Transverse colon (tissue), 4 donors: ENCODE results near the gene NBAS.

Experiments used
- EP300 ChIP-seq: sonication (generic); formaldehyde crosslinking; IDR thresholded peaks from one replicate; pipeline ENCODE4 v1.6.1; 2017; ENCODE audit warnings: antibody characterized with exemption, low read depth
- POLR2A ChIP-seq: fragments of 450-650 bp; IDR thresholded peaks from one replicate; pipeline ENCODE4 v1.6.1; 2016; ENCODE audit warnings: antibody characterized with exemption, mild to moderate bottlenecking, moderate library complexity
- POLR2AphosphoS5 ChIP-seq, 3 donors: sonication (generic); formaldehyde crosslinking; IDR thresholded peaks; one replicate each; pipeline ENCODE4 v1.6.1; 2016; ENCODE audit warnings: antibody characterized with exemption in 3 of 3
- TF ChIP-seq, protein P1 (sequence below), 5 experiments: fragments of 200-600 bp in 3 of 5; fragments of 450-650 bp in 2 of 5; sonication (generic) in 3 of 5; IDR thresholded peaks; 1 replicate in 2 of 5; 2 replicates in 3 of 5; pipeline ENCODE4 v1.5.1; 2016 to 2017; ENCODE audit warnings: antibody characterized with exemption in 5 of 5, inconsistent platforms in 3 of 5, mild to moderate bottlenecking in 2 of 5, moderate library complexity in 1 of 5

GRCh38 chr2:15595936-15596335 is 34.8 kb upstream of the NBAS start:
- TF ChIP-seq, protein P1, sequence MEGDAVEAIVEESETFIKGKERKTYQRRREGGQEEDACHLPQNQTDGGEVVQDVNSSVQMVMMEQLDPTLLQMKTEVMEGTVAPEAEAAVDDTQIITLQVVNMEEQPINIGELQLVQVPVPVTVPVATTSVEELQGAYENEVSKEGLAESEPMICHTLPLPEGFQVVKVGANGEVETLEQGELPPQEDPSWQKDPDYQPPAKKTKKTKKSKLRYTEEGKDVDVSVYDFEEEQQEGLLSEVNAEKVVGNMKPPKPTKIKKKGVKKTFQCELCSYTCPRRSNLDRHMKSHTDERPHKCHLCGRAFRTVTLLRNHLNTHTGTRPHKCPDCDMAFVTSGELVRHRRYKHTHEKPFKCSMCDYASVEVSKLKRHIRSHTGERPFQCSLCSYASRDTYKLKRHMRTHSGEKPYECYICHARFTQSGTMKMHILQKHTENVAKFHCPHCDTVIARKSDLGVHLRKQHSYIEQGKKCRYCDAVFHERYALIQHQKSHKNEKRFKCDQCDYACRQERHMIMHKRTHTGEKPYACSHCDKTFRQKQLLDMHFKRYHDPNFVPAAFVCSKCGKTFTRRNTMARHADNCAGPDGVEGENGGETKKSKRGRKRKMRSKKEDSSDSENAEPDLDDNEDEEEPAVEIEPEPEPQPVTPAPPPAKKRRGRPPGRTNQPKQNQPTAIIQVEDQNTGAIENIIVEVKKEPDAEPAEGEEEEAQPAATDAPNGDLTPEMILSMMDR (IDR thresholded peaks at IDR 0.05), result no peak
- no peak for TF ChIP-seq POLR2A
- no peak for TF ChIP-seq EP300
- TF ChIP-seq POLR2AphosphoS5 (IDR thresholded peaks at IDR 0.05), result no peak
